Right ventricle myocardium superior (tissue), 1 donor: ENCODE results near the gene WWOX. TPM values are rescaled to one million over a fixed set of nuclear protein-coding genes. Genes with fewer than 3 reads are reported as not detected.
A peak's percentile ranks its signal among the peaks of the same experiment; 100 is the strongest.

Source experiments
- ATAC-seq: fragments of 200-7000 bp; cut with Tn5 transposase; one replicate; pipeline ENCODE4 v1.9.1; 2020; ENCODE audit warnings: mild to moderate bottlenecking; ENCODE audit not compliant: poor library complexity
- DNase-seq: peaks from one replicate; pipeline ENCODE4 v3.0.0-alpha.2; 2020
- intact Hi-C: fragments of 100-400 bp; cut with DNase I; formaldehyde crosslinking; loops from one replicate; pipeline ENCODE4 v1.11.2; 2022
- total RNA-seq: library from RNA; stranded (reverse); fragmentation: NEBNext Ultra II Directional; extraction: Animal tissue kit (Norgen Biotek cat#: 25700); gene quantifications from one replicate; pipeline ENCODE4 v1.2.1, GENCODE V29; 2021
- donor health status: DM: no; HTN: yes; CAD: no; lungs with severe emphysema.

The WWOX gene
- total RNA-seq, 1 donor from 2014 or later: 11.5 TPM

DNA sequence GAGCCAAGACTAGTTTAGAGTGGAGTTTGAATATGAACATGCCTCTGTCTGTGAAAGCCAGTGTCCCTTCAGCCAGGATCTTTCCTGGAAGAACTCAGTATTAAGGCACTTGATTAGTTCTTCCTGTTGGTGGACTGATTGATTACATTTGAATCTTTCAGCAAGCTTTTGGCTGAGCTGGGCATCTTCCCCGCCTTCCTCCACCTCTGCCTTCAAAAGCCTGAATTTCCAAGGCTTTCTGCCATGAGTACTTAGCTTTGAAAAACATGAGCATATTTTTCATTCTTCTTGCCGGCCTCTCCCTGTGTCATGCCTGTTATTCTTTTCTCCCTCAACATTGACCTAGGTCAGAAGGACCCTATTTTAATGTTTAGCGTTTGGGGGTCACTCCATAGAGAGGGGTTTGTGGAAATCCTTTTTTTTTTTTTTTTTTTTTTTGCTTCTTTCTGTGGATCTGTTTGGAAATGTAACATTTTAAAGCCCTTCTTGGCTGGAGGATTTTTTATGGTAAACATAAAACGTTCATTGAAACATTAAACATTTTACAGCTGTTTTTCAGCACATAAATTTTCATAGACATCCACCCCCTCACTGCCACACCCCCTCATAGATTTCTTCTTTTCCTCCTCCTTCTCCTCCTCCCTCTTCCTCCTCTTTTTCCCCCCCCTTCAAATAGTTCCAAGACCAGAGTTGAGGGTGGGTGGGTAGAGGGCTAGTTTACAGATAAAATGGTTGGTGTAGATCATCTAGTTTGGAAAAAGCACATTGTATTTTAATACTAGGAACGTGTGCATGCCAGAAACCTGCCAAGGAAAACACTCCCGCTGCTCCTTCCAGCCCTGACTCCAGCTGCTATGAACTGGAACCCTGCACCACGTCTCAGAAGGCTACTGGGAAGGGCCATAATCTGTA lies 645.9 kb downstream of the WWOX start:
- intact Hi-C loops: no loop called here
- no peak for ATAC-seq
- DNase-seq: no peak

DNA sequence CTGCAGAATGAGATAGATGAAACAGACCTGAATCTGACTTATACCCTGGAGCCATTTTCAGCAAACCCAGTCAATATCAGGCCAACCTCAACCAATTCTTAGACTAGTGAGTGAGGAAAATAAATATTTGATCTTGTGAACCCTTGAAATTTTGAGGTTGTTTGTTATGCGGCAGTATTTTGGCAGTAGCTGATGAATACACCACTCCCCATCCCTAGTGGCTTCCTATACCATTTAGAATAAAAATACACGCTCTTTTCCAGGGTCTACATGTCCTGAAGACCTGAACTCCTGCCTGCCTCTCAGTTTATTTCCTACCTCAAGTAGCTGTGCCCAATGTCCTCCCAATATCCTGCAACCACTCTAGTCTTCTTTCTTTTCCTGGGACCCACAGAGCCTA lies 647.3 kb downstream of the WWOX start:
- DNase-seq (no peak), ATAC-seq (no peak)
- intact Hi-C loops: no loop called here

DNA sequence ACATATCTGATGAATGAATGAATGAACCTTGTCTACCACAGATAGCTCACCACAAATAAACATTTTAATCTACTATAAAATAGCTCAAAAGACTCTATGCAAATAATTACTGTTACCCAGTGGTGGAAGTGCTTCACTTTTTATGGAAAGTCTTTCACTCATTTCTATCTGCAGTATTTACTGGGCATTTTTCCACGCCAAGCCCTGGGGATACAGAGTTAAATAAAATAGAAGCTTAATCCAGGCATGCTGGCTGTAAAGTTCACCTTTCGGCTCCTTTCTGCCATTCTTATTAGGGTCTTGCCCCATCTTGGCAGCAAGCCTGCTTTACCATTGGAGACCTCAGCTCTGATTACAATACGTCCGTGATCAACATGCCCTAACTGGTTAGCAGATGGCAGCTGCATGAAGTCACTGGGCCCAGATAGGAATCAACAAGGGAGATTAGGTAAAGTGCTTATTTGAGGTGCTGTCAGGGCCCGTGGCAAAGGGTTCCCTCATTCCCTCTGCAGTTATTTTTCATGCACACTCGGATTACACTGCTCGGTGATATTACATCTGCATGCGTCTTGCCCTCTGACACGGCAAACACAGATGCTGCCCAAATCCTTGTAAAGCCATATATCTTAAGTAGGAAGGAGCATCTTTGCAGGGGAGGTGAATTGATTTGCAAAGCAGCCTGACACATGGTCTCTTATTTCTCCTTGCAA lies 648.9 kb downstream of the WWOX start:
- ATAC-seq (no peak), DNase-seq (no peak)
- intact Hi-C loops: no loop called here

DNA sequence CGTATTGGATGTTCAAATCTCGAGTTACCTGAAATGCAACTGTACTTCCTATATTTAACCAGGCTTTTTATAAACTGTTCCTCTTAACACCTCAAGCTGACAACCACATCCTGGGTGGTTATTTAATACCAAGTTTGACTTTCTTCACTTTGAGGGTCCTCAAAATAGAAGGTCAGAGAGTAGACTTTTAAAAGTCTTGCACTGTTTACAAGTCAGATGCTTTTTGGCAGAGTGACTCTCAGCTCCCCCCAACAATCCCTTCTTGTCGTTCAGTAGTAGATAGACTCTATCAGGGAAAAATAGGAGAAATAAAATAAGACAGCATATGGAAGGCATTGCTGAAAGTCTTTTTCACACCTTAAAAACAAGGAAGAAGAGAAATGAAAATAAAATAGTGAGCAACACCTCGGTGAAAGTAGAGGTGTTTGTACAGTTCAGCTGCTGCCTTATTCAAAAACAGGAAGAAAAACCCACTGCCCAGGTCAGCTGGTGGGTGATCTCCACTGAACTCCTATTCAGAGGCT lies 650.4 kb downstream of the WWOX start:
- no peak for DNase-seq
- no peak for ATAC-seq
- intact Hi-C loops: no loop called here

DNA sequence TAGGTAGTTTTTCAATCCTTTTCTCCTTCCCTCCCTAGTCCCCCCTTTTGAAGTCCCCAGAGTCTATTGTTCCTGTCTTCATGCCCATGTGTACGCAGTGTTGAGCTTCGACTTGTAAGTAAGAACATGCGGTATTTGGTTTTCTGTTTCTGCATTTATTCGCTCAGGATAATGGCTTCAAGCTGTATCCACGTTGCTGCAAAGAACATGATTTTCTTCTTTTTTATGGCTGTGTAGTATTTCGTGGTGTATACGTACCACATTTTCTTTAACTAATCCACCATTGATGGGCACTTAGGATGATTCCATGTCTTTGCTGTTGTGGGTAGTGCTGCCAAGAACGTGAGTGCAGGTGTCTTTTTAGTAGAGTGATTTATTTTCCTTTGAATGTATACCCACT lies 651.2 kb downstream of the WWOX start:
- ATAC-seq (no peak), DNase-seq (no peak)
- intact Hi-C loops: no loop called here

DNA sequence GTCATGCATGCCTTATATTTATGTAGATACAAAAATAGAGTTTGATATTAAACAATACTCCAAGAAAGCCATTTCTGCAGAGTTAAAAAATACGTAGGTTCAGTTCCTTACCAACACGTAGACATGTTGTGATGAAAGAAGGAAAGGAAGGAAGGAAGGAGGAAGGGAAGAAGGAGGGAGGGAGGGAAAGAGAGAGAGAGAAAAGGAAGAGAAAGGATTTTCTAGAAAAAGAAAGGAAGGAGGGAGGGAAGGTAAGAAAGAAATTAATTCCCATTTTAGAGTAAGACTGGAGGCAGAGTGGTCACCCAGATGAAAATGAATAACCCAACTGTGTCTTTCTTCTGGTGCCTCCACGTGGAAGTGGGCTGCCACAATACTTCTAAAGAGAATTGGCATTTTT lies 652.1 kb downstream of the WWOX start:
- ATAC-seq (no peak), DNase-seq (no peak)
- intact Hi-C loops: no loop called here

DNA sequence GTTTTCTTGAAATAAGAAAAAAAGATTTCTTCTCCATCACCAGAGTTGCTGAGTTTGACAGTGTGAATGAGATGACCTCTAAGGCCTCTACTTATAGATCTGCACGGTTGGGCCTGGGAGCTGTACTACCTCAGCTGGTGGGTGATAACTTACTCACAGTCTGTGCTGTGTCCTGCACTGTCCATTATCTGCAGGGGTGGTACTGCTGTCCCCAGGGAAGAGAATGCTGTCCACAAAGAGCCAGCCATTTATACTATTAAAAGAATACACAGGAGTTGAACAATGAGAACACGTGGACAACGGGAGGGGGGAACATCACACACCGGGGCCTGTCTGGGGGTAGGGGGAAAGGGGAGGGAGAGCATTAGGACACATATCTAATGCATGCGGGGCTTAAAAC lies 655.3 kb downstream of the WWOX start:
- intact Hi-C loops: no loop called here
- ATAC-seq (no peak), DNase-seq (no peak)

DNA sequence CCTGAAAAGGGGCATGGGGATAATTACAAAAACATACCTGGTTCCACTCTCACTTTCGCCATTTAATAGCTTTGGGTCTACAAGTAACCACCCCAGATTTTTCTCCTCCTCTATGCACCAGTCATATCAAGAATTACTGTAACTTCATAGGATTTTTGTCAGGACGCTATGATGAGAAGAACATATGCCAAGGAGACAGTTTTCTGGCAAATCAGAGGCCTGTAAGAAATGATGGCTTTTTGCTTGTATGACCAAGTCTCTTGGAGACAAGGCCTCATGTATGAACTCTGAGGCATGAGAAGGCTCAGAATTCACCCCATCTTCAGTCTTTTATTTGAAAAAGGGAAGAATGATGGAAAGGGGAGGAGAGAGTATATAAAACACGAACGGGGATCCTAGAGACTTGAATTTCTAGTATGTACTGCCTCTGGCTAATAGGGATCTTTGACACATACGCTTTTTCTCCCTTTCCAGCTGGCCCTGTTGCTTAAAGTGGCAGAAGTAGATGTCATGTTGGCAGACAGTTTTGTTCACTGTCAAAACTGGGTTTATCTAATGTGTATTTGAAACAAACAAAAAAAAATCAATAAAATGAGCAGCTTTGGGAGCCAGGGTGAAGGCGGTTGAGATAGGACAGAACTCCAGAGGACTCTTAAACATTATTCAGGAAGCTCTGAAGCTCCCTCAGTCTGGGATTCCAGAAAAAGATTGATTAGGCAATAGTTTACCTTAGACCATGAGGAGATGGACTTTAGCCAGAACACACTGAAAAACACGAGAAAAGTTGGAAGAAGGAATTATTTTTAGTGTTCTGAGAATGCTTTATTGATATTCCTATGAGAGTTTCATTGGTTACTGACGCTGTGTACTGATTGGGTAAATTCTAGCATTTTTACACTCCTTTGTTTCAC lies 656.6 kb downstream of the WWOX start:
- intact Hi-C loops: no loop called here
- no peak for ATAC-seq

DNA sequence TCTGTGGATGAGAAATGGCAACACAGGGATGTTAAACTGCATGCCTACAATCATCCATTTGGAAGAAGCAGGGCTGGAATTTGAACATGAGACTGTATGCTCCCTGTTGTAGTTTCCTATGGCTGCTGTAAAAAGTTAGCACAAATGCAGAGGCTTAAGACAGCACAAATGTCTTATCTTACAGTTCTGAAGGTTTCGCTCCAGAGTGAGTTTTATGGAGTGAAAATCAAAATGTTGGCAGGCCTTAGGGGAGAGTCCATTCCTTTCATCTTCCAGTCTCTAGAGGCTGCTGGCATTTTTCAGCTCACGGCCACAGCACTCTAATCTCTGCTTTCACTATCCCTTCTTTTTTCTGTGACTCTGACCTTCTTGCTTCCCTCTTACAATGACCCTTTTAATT lies 660.1 kb downstream of the WWOX start:
- intact Hi-C loops: no loop called here
- no peak for ATAC-seq
- no peak for DNase-seq

More for the DNA sequence above, 656.6 kb downstream of the WWOX start:
- DNase-seq: no peak

DNA sequence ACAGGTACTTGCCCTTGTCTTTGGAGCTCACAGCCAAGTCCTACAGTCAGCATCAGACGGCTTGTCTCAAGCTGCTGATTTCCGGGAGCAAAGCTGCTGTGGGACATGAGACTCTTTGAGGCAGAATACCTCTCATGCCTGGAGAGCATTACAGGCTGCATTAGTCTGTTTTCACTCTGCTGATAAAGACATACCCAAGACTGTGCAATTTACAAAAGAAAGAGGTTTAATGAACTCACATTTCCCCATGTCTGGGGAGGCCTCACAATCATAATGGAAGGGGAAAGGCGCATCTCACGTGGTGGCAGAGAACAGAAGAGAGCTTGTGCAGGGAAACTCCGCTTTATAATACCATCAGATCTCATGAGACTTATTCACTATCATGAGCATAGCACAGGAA lies 661.2 kb downstream of the WWOX start:
- ATAC-seq (no peak), DNase-seq (no peak)
- intact Hi-C loops: no loop called here

DNA sequence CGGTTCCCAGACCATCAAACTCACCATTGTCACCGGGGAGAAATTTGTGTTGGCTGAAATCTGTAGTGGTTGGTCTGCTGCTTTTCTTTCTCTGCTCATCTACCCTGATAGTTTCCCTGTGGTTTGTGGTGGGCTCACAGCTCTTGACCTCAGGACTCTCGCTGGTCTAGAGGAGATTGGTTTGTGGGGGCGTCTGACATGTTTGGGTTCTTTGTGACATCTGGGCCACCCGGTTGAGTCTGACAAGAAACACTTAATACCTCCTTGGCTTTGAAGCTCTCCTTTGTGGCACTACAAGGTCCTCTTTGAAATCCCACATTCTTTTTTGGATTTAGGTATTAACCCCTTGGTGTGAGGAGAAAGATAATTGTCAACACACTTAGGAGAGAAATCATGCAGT lies 662.0 kb downstream of the WWOX start:
- DNase-seq: no peak
- no peak for ATAC-seq
- intact Hi-C loops: no loop called here

DNA sequence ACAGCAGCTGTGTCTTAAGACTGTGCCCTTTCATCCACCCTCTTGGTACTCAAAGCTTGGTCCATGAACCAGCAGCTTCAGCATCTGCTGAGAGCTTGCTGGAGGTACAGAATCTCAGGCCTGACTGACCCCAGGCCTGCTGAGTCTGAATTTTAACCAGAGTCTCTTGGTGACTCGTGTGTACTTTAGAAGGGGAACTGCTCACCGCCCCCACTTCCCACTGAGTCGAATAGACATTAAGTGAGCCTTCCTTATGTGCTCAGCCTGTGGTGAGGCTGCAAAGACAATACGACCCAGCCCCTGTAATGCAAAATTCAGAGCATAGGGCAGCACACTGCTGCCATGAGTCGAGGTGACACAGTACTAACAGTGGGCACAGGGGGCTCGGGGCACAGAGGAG lies 662.8 kb downstream of the WWOX start:
- intact Hi-C loops: no loop called here
- no peak for ATAC-seq
- no peak for DNase-seq

DNA sequence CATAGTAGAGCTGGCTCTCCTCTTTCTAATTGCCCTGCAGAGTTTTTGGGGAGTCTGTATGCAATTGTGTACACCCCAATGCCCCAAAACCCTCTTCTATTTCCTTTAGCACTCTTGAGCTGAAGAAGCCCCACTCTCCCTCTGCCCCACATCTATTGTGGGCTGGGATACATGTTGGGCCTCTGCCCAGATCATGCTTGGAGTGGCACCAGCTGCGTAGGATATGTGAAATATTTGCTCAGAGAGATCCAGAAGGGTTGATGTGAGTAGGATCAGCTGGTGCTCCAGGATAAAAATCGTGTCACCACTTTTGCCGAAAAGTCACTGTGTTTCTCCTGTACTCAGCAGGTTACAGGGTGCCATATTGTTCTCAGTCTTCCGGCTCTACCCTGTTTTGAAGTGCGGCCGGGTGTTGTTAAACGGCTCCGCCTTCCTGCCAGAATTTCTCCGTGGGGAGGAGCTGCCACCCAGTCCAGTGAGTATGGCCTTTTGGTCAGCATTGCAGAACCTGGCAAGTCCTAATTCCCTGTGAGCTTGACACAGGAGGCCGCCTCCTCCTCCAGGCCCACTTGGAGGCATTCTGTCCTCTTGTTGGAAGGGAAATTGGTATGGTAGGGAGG lies 664.5 kb downstream of the WWOX start:
- ATAC-seq (peak; percentile 86), DNase-seq (no peak)
- intact Hi-C loops: no loop called here

DNA sequence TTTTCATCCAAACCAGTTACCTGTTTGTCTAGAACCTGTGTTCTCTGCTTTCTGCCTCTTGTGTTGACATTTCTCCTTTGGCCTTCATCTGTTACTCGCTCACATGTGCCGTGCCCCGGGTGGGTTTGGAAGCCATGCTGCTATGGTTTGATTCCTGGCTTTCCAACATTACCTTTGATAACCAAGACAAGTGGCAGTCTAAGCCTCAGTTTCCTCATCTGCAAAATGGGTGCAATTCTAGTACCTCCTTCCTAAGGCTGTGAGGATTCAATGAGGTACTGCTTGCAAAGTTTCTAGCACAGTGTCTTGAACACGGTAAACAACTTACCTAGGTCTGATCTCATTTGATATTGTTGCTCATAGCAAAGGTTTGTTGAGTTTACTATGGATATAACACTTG lies 665.0 kb downstream of the WWOX start:
- intact Hi-C loops: no loop called here
- DNase-seq (no peak), ATAC-seq (no peak)

DNA sequence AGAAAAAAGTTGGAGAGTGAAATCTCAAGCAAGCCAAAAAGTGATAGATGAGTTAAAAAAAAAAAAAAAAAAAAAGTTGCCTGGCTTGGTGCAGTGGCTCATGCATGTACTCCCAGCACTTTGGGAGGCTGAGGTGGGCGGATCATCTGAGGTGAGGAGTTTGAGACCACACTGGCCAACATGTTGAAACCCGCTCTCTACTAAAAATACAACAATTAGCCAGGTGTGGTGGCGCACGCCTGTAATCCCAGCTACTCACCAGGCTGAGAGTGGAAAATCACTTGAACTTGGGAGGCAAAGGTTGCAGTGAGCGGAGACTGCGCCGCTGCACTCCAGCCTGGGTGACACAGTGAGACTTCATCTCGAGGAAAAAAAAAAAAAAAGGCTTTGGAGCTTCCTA lies 668.8 kb downstream of the WWOX start:
- ATAC-seq (no peak), DNase-seq (no peak)
- intact Hi-C loops: no loop called here

DNA sequence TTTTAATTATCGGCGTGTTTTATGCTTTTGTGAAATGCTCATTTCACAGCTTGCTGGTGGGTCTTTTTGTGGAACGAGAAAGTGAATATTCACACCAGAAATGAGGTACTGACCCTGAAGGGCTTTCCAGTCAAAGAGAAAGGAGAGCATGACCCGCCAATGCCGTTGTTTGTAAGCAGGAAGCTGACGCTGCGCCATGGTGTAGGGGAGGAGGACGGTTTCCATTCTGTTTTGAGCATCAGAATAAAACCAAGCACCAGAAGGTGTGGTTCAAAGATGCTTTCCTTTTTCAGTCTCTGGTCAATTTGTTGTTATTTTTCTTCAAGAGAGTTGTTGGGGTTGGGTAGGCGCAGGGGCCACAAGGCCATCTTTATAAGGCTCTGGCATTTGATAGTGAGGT lies 669.3 kb downstream of the WWOX start:
- DNase-seq: no peak
- ATAC-seq: no peak
- intact Hi-C loops: no loop called here

DNA sequence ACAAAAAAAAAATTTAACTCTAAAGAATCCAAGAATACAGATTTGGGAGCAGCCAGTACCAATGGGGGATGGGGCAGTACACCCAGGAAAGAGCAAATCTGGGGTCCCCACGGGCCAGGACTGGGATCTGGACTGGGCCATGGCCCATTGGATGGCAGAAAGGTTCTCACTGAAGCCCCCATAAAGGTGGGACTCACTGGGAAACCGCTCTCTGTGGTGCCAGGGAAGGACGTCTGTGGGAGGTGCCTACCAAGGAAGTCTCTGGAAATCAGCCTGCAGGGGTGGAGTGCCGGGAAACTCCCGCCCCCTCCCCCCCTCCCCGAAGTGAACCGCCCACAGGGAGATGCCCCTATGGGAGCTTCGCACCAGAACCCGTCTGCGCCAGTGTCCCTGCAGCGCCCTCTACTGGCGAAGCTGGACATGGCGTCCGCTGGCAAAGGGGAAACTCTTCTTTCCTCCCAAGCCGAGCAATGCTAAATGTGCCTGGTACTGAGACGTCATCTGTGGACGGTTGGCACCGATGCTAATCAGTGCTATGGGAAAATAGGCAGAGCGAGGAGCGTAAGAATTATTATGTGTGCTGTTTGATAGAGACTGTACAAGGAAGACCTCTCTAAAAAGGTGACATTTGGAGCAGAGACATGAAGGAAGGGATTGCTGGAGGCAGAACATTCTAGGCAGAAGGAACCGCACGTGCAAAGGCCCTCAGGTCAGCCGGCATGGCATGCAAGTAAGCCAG lies 671.1 kb downstream of the WWOX start:
- intact Hi-C loops: loop anchor here (5.0 kb wide), 1 partner anchor 268 kb away; no protein-coding TSS in a partner anchor
- ATAC-seq (peak; percentile 82), DNase-seq (peak; percentile 86)

DNA sequence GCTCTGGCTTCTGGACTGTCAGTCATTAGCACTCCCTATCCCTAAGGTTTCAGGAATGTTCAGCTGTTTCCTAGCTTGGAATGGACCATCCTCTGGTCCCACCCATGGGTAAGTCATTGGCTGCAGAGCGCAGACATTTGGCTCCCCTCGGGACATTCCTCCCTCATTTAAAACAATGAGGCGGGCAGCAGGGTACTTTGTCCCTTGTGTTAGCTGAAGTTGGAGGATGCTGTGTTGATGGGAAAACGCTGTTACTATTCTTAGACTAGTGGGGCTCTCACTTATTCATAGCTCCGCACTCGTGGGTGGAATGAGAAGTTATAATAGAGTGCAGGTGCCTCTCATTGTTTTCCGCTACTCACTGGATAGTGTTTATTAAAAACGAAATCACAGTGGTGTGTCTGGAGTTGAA lies 673.8 kb downstream of the WWOX start:
- intact Hi-C loops: loop anchor here (5.0 kb wide), 1 partner anchor 271 kb away; no protein-coding TSS in a partner anchor
- DNase-seq (no peak), ATAC-seq (peak; percentile 53)
